IMR-90 (cell line): ENCODE data around the gene CNGB1. TPM values are rescaled to one million over a fixed set of nuclear protein-coding genes. Genes with fewer than 3 reads are reported as not detected.
"Not testable (repeated sequence)": the region's sequence is repeated elsewhere in the genome, so short reads cannot be mapped to it uniquely, and the experiment has no call there.

Experiments used
- ATAC-seq: fragments of 200-7000 bp; cut with Tn5 transposase; 2 replicates; pipeline ENCODE4 v1.9.1; 2020; ENCODE audit warnings: low read depth, mild to moderate bottlenecking, moderate library complexity
- BruUV-seq: library from RNA; stranded (reverse); fragments of 400-500 nt; replicated peaks from 2 replicates; lab custom pipeline; 2021; lab: Mats Ljungman, UMichigan
- CTCF ChIA-PET: fragments of 300-600 bp; formaldehyde crosslinking; extraction: SDS; loops from one replicate; lab custom pipeline; 2021; ENCODE audit warnings: antibody characterized with exemption; lab: Yijun Ruan, JAX
- POLR2A ChIA-PET: fragments of 300-600 bp; sonication (Branson Sonifier 250); formaldehyde crosslinking; loops from one replicate; lab custom pipeline; 2022; ENCODE audit warnings: antibody characterized with exemption; ENCODE audit not compliant: unreplicated experiment; lab: Charles Lee
- DNase-seq: peaks from one replicate; pipeline ENCODE4 v3.0.0; 2013
- H2AFZ ChIP-seq: replicated peaks from 2 replicates; pipeline ENCODE3; 2013; ENCODE audit warnings: low read length, mild to moderate bottlenecking; ENCODE audit not compliant: poor library complexity
- H2AK5ac ChIP-seq: 2 replicates; pipeline ENCODE4 v1.6.1; 2013; ENCODE audit warnings: low read depth, low read length, inconsistent platforms
- H2AK9ac ChIP-seq: replicated peaks from 2 replicates; pipeline ENCODE3; 2013; ENCODE audit warnings: mild to moderate bottlenecking, low read depth, low read length, moderate library complexity; ENCODE audit not compliant: poor library complexity
- H2BK120ac ChIP-seq: 2 replicates; pipeline ENCODE4 v1.6.1; 2013; ENCODE audit warnings: low read depth, low read length, inconsistent platforms
- H2BK15ac ChIP-seq: 3 replicates; pipeline ENCODE4 v1.6.1; 2013; ENCODE audit warnings: low read depth, low read length, inconsistent platforms
- H2BK20ac ChIP-seq: 2 replicates; pipeline ENCODE4 v1.6.1; 2013; ENCODE audit warnings: low read depth, mild to moderate bottlenecking, inconsistent platforms, low read length, moderate library complexity
- H2BK5ac ChIP-seq: 2 replicates; pipeline ENCODE4 v1.6.1; 2013; ENCODE audit warnings: mild to moderate bottlenecking, low read depth, low read length, inconsistent platforms; ENCODE audit not compliant: poor library complexity, severe bottlenecking
- H3K14ac ChIP-seq: replicated peaks from 2 replicates; pipeline ENCODE4 v1.6.1; 2013; ENCODE audit warnings: low read depth, low read length, inconsistent platforms
- H3K18ac ChIP-seq: 2 replicates; pipeline ENCODE4 v1.6.1; 2013; ENCODE audit warnings: low read depth, low read length, control low read depth
- H3K23ac ChIP-seq: 2 replicates; pipeline ENCODE4 v1.6.1; 2013; ENCODE audit warnings: low read depth, low read length, inconsistent platforms
- H3K27ac ChIP-seq: 2 replicates; pipeline ENCODE4 v1.5.1; 2013; ENCODE audit warnings: mild to moderate bottlenecking, control low read depth, low read length; ENCODE audit not compliant: insufficient read depth
- H3K27me3 ChIP-seq: 2 replicates; pipeline ENCODE4 v1.6.1; 2013; ENCODE audit warnings: low read length; ENCODE audit not compliant: control insufficient read depth, insufficient read depth
- H3K36me3 ChIP-seq: 2 replicates; pipeline ENCODE4 v1.6.1; 2013; ENCODE audit warnings: low read length, mixed read lengths; ENCODE audit not compliant: control insufficient read depth, insufficient read depth
- H3K4ac ChIP-seq: 2 replicates; pipeline ENCODE4 v1.6.1; 2013; ENCODE audit warnings: low read depth, low read length, inconsistent platforms
- H3K4me1 ChIP-seq: 2 replicates; pipeline ENCODE4 v1.6.1; 2013; ENCODE audit warnings: low read length, mixed read lengths; ENCODE audit not compliant: control insufficient read depth, insufficient read depth
- H3K4me2 ChIP-seq: 2 replicates; pipeline ENCODE4 v1.6.1; 2013; ENCODE audit warnings: low read depth, mild to moderate bottlenecking, control low read depth, low read length, moderate library complexity
- H3K4me3 ChIP-seq: 2 replicates; pipeline ENCODE4 v1.5.1; 2013; ENCODE audit warnings: low read depth, mild to moderate bottlenecking, control low read depth, low read length, moderate library complexity; ENCODE audit not compliant: insufficient read depth
- H3K56ac ChIP-seq: 2 replicates; pipeline ENCODE4 v1.6.1; 2013; ENCODE audit warnings: low read length, inconsistent platforms; ENCODE audit not compliant: insufficient read depth; ENCODE audit errors: extremely low read depth
- H3K79me1 ChIP-seq, 2 experiments: 2 replicates each; pipeline ENCODE4 v1.6.1; 2013; ENCODE audit warnings: low read length in 2 of 2, inconsistent platforms in 1 of 2, low read depth in 1 of 2
- H3K9ac ChIP-seq: 2 replicates; pipeline ENCODE4 v1.6.1; 2013; ENCODE audit warnings: low read depth, low read length, control low read depth
- H3K9me1 ChIP-seq: 2 replicates; pipeline ENCODE4 v1.6.1; 2013; ENCODE audit warnings: low read length, inconsistent platforms; ENCODE audit not compliant: insufficient read depth
- H3K9me3 ChIP-seq: 2 replicates; pipeline ENCODE4 v1.6.1; 2013; ENCODE audit warnings: low read length; ENCODE audit not compliant: control insufficient read depth, insufficient read depth
- H4K20me1 ChIP-seq: 2 replicates; pipeline ENCODE4 v1.6.1; 2013; ENCODE audit warnings: low read length, inconsistent platforms; ENCODE audit not compliant: insufficient read depth
- H4K5ac ChIP-seq: 2 replicates; pipeline ENCODE4 v1.6.1; 2013; ENCODE audit warnings: mild to moderate bottlenecking, low read depth, low read length, control low read depth
- H4K8ac ChIP-seq, 2 experiments: 2 replicates each; pipeline ENCODE4 v1.6.1; 2013; ENCODE audit warnings: low read depth in 2 of 2, low read length in 2 of 2, control low read depth in 1 of 2, inconsistent platforms in 1 of 2
- H4K91ac ChIP-seq: 2 replicates; pipeline ENCODE4 v1.6.1; 2013; ENCODE audit warnings: low read depth, low read length, inconsistent platforms; ENCODE audit not compliant: insufficient read depth
- WGBS, 2 experiments: methylation state at CpG; one replicate each; pipeline versions ENCODE4 v1.1.5 to v1.1.7; 2013; ENCODE audit warnings: missing lambda C conversion rate in 2 of 2; ENCODE audit not compliant: insufficient read length in 1 of 2; ENCODE audit errors: extremely low coverage in 2 of 2; 5-methylcytosine and 5-hydroxymethylcytosine counted together
- dilution Hi-C: fragments of 300-500 bp; cut with HindIII; formaldehyde crosslinking; loops from one replicate; pipeline ENCODE4 v1.14.3; 2018; ENCODE audit warnings: low sequenced_read_pairs; ENCODE audit not compliant: unreplicated experiment
- in situ Hi-C: fragments of 300-500 bp; cut with MboI; formaldehyde crosslinking; loops from 3 replicates; pipeline ENCODE4 v1.14.3; 2019; ENCODE audit warnings: low sequenced_read_pairs, inconsistent platforms, mixed read lengths
- intact Hi-C: fragments of 100-400 bp; cut with micrococcal nuclease; formaldehyde crosslinking; loops from 2 replicates; pipeline ENCODE4 v1.10.0; 2022
- polyA plus RNA-seq, 3 experiments: library from polyadenylated mRNA; depleted of rRNA; stranded (reverse); fragments of >200 nt; gene quantifications; 2 replicates each; pipeline ENCODE4 v1.2.3, GENCODE V29; 2012; ENCODE audit warnings: low replicate concordance in 1 of 3
- total RNA-seq: library from RNA; depleted of rRNA; stranded (reverse); fragments of >200 nt; gene quantifications from 2 replicates; pipeline ENCODE4 v1.2.3, GENCODE V29; 2012

The CNGB1 gene
- total and polyA plus RNA-seq, 2 of the 4 experiments (the other 2 are of a cell fraction): not detected

DNA sequence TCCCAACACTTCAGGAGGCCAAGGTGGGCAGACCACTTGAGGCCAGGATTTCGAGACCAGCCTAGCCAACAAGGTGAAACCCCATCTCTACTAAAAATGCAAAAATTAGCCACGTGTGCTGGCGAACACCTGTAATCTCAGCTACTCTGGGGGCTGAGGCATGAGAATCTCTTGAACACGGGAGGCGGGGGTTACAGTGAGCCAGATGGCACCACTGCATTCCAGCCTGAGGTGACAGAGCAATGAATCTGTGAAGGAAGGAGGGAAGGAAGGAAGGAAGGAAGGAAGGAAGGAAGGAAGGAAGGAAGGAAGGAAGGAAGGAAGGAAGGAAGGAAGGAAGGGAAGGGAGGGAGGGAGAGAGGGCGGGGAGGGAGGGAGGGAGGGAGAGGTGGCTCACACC, 124.0 kb downstream of the CNGB1 start:
- ATAC-seq, CTCF ChIA-PET: not testable (repeated sequence)

More for the DNA sequence above, 124.0 kb downstream of the CNGB1 start:
- H3K4me3 ChIP-seq, H2BK120ac ChIP-seq, H4K91ac ChIP-seq, BruUV-seq, H4K20me1 ChIP-seq, DNase-seq, H3K4ac ChIP-seq, H3K9me3 ChIP-seq, H3K4me1 ChIP-seq, H3K4me2 ChIP-seq, H4K8ac ChIP-seq, H2AK5ac ChIP-seq, H3K79me1 ChIP-seq, H2AK9ac ChIP-seq, H2BK15ac ChIP-seq, H3K36me3 ChIP-seq, H3K14ac ChIP-seq, H3K23ac ChIP-seq, H2AFZ ChIP-seq, POLR2A ChIA-PET, H4K5ac ChIP-seq, H3K18ac ChIP-seq, H3K9ac ChIP-seq, H3K9me1 ChIP-seq, H2BK20ac ChIP-seq, H2BK5ac ChIP-seq, dilution Hi-C loops, H3K56ac ChIP-seq, H3K27ac ChIP-seq, in situ Hi-C loops, intact Hi-C loops: not testable (repeated sequence)
- no CpG with 5 or more reads among the region's 6 CpGs for whole genome bisulfite sequencing, 2 experiments
- H3K27me3 ChIP-seq: peaks cover 20% of the 10 kb centered on the region
